GM12878 (cell line): Measurements from ENCODE around the gene ST3GAL5. TPM values are rescaled to one million over a fixed set of nuclear protein-coding genes. Genes with fewer than 3 reads are reported as not detected.
A peak's percentile ranks its signal among the peaks of the same experiment; 100 is the strongest.

Experiments used
- CBX3 ChIP-seq: fragments of 200-600 bp; sonication (generic); IDR thresholded peaks from 2 replicates; pipeline ENCODE4 v1.6.1; 2016; ENCODE audit warnings: low read depth, borderline replicate concordance
- CHD2 ChIP-seq: IDR thresholded peaks from 2 replicates; pipeline ENCODE4 v1.6.1; 2011; ENCODE audit warnings: low read depth, low read length, improper control_type of control experiment, borderline replicate concordance
- E2F4 ChIP-seq: IDR thresholded peaks from 2 replicates; pipeline ENCODE4 v1.6.1; 2012; ENCODE audit warnings: low read depth, low read length, improper control_type of control experiment
- MEF2A ChIP-seq: IDR thresholded peaks from 2 replicates; pipeline ENCODE4 v1.6.1; 2011; ENCODE audit warnings: low read depth, mild to moderate bottlenecking, low read length, moderate library complexity; ENCODE audit not compliant: insufficient read depth
- NFYB ChIP-seq: IDR thresholded peaks from 2 replicates; pipeline ENCODE4 v1.6.1; 2011; ENCODE audit warnings: low read depth, mild to moderate bottlenecking, low read length, improper control_type of control experiment, moderate library complexity; ENCODE audit not compliant: insufficient read depth
- RAD21 ChIP-seq: IDR thresholded peaks from 2 replicates; pipeline ENCODE4 v1.6.1; 2011; ENCODE audit warnings: mild to moderate bottlenecking, low read depth, low read length, moderate library complexity; ENCODE audit not compliant: insufficient read depth
- SMAD1 ChIP-seq: fragments of 450-650 bp; IDR thresholded peaks from 2 replicates; pipeline ENCODE4 v1.6.1; 2018; ENCODE audit warnings: mild to moderate bottlenecking, low read depth; ENCODE audit not compliant: partially characterized antibody
- TCF3 ChIP-seq: IDR thresholded peaks from 2 replicates; pipeline ENCODE4 v1.6.1; 2012; ENCODE audit warnings: low read depth, mild to moderate bottlenecking, low read length, borderline replicate concordance; ENCODE audit not compliant: insufficient read depth
- ZNF592 ChIP-seq: fragments of 450-650 bp; IDR thresholded peaks from 2 replicates; pipeline ENCODE4 v1.6.1; 2017; ENCODE audit warnings: mild to moderate bottlenecking, moderate library complexity
- ZNF622 ChIP-seq: fragments of 450-650 bp; IDR thresholded peaks from 2 replicates; pipeline ENCODE4 v1.6.1; 2017; ENCODE audit warnings: mild to moderate bottlenecking, inconsistent platforms
- polyA plus RNA-seq, 11 experiments: library from polyadenylated mRNA; depleted of rRNA in 4 of 11; unstranded in 6 of 11; stranded (reverse) in 5 of 11; fragments of >200 nt; fragmentation: Nextera tagmentation in 4 of 11; fragmentation: Illumina TruSeq in 1 of 11; extraction: Ambion mirVana in 4 of 11; extraction: Trizol in 1 of 11; gene quantifications; 1 replicate in 1 of 11; 2 replicates in 10 of 11; pipeline versions ENCODE4 v1.2.1 to v1.2.3, GENCODE V29; 2011 to 2016; ENCODE audit warnings: inconsistent platforms in 2 of 11, missing spikeins in 2 of 11, low read depth in 1 of 11
- total RNA-seq, 4 experiments: library from RNA; depleted of rRNA in 3 of 4; stranded (reverse); fragments of >200 nt in 3 of 4; fragmentation: Illumina TruSeq in 1 of 4; extraction: Trizol in 1 of 4; gene quantifications; 2 replicates each; pipeline versions ENCODE4 v1.2.1 to v1.2.3, GENCODE V29; 2013 to 2021

Gene ST3GAL5
- total and polyA plus RNA-seq, 10 of the 15 experiments (the other 5 are each of a cell fraction or from before 2014, with no cell fraction given): 5.2 to 60.9 (median 10.2) TPM

GRCh38 chr2:85852937-85853498 lies 35.8 kb downstream of the ST3GAL5 start (continued):
- TF ChIP-seq ZNF592: no peak
- TF ChIP-seq E2F4: no peak
- 0 out of 2 replicates have a peak, but pooled peaks have one; percentile 17 for TF ChIP-seq MEF2A
- no peak for TF ChIP-seq CBX3
- TF ChIP-seq CHD2: no peak
- TF ChIP-seq SMAD1: no peak
- TF ChIP-seq RAD21: no peak
- no peak for TF ChIP-seq ZNF622
- TF ChIP-seq TCF3: 0 out of 2 replicates have a peak, but pooled peaks have one; percentile 0
- TF ChIP-seq NFYB: no peak
